GM11168 (cell line): Measurements from ENCODE around the gene AMOTL1.

ENCODE experiments used
- in situ Hi-C: fragments of 300-500 bp; cut with MboI; formaldehyde crosslinking; loops from one replicate; pipeline ENCODE4 v1.12.0; 2022; ENCODE audit warnings: low sequenced_read_pairs; ENCODE audit not compliant: unreplicated experiment

Gene AMOTL1

GRCh38 chr11:94767701-94768601 lies at the start of gene AMOTL1:
Gene AMOTL1, plus strand, starts transcription at chr11:94768356. Its CDS starts 156 bp downstream, at chr11:94768512.
- in situ Hi-C loops, result no loop called here

GRCh38 chr11:94719876-94720275 lies 48.3 kb upstream of the AMOTL1 start:
- in situ Hi-C loops, result no loop called here

GRCh38 chr11:94721565-94722292 lies 46.4 kb upstream of the AMOTL1 start:
- in situ Hi-C loops, result no loop called here

- in situ Hi-C loops, result no loop called here
These were observed 45.4 kb upstream of the AMOTL1 start for GRCh38 chr11:94722735-94723134.

- in situ Hi-C loops, result no loop called here
These were observed 43.1 kb upstream of the AMOTL1 start for GRCh38 chr11:94725097-94725496.

- in situ Hi-C loops, result no loop called here
These were observed 40.3 kb upstream of the AMOTL1 start for GRCh38 chr11:94727819-94728218.

GRCh38 chr11:94728541-94728940 lies 39.6 kb upstream of the AMOTL1 start:
- in situ Hi-C loops, result no loop called here

- in situ Hi-C loops, result no loop called here
These were observed 39.0 kb upstream of the AMOTL1 start for GRCh38 chr11:94728966-94729751.

GRCh38 chr11:94730153-94730552 lies 38.0 kb upstream of the AMOTL1 start:
- in situ Hi-C loops, result no loop called here

GRCh38 chr11:94731880-94732601 lies 36.1 kb upstream of the AMOTL1 start:
- in situ Hi-C loops, result no loop called here

GRCh38 chr11:94732617-94733281 lies 35.4 kb upstream of the AMOTL1 start:
- in situ Hi-C loops, result no loop called here

- in situ Hi-C loops, result no loop called here
These were observed 33.4 kb upstream of the AMOTL1 start for GRCh38 chr11:94734563-94735275.

- in situ Hi-C loops, result no loop called here
These were observed 32.2 kb upstream of the AMOTL1 start for GRCh38 chr11:94735907-94736306.

- in situ Hi-C loops, result no loop called here
These were observed 31.0 kb upstream of the AMOTL1 start for GRCh38 chr11:94737171-94737611.

- in situ Hi-C loops, result no loop called here
These were observed 29.4 kb upstream of the AMOTL1 start for GRCh38 chr11:94738746-94739145.

- in situ Hi-C loops, result no loop called here
These were observed 28.8 kb upstream of the AMOTL1 start for GRCh38 chr11:94739331-94739730.

- in situ Hi-C loops, result no loop called here
These were observed 27.8 kb upstream of the AMOTL1 start for GRCh38 chr11:94740083-94741021.
